Liver (tissue), 9 donors: ENCODE measurements around the gene THSD4. TPM values are rescaled to one million over a fixed set of nuclear protein-coding genes. Genes with fewer than 3 reads are reported as not detected.

Experiments used
- DNase-seq: peaks from one replicate; pipeline ENCODE4 v3.0.0-alpha.2; 2017; ENCODE audit warnings: low spot score
- H3K27ac ChIP-seq, 2 donors: one replicate each; pipeline ENCODE4 v1.7.0; 2013; ENCODE audit warnings: inconsistent platforms in 2 of 2, low read length in 2 of 2, control low read depth in 1 of 2, low read depth in 1 of 2, mild to moderate bottlenecking in 1 of 2
- H3K27me3 ChIP-seq, 4 donors: one replicate each; pipeline versions ENCODE4 v1.6.1 to v1.7.0; 2013; ENCODE audit warnings: low read length in 3 of 4, inconsistent platforms in 1 of 4, mild to moderate bottlenecking in 1 of 4, moderate library complexity in 1 of 4; ENCODE audit not compliant: control insufficient read depth in 4 of 4, insufficient read depth in 4 of 4
- H3K36me3 ChIP-seq, 4 donors: one replicate each; pipeline versions ENCODE4 v1.6.1 to v1.7.0; 2013; ENCODE audit warnings: low read length in 3 of 4, mild to moderate bottlenecking in 3 of 4, low read depth in 1 of 4, moderate library complexity in 1 of 4; ENCODE audit not compliant: control insufficient read depth in 4 of 4, insufficient read depth in 3 of 4
- H3K4me1 ChIP-seq, 4 donors: one replicate each; pipeline versions ENCODE4 v1.6.1 to v1.7.0; 2013; ENCODE audit warnings: low read length in 3 of 4, mild to moderate bottlenecking in 3 of 4, moderate library complexity in 1 of 4; ENCODE audit not compliant: control insufficient read depth in 4 of 4, insufficient read depth in 4 of 4
- H3K4me3 ChIP-seq, 3 donors: one replicate each; pipeline versions ENCODE4 v1.6.1 to v1.7.0; 2013; ENCODE audit warnings: low read length in 3 of 3, control low read depth in 1 of 3, low read depth in 1 of 3, mild to moderate bottlenecking in 1 of 3
- H3K9ac ChIP-seq, 2 donors: one replicate each; pipeline ENCODE4 v1.7.0; 2013; ENCODE audit warnings: low read length in 2 of 2, mild to moderate bottlenecking in 2 of 2, moderate library complexity in 2 of 2, control low read depth in 1 of 2, low read depth in 1 of 2
- H3K9me3 ChIP-seq, 4 donors: one replicate each; pipeline versions ENCODE4 v1.6.1 to v1.7.0; 2013; ENCODE audit warnings: low read length in 3 of 4; ENCODE audit not compliant: control insufficient read depth in 4 of 4
- EGR1 ChIP-seq, 2 donors: IDR thresholded peaks; 2 replicates each; pipeline ENCODE4 v1.6.1; 2016 to 2018; ENCODE audit warnings: antibody characterized with exemption in 2 of 2, low read depth in 2 of 2
- FOXA1 ChIP-seq: IDR thresholded peaks from 2 replicates; pipeline ENCODE4 v1.6.1; 2016; ENCODE audit warnings: antibody characterized with exemption
- FOXA2 ChIP-seq: IDR thresholded peaks from 2 replicates; pipeline ENCODE4 v1.6.1; 2016; ENCODE audit warnings: antibody characterized with exemption
- GABPA ChIP-seq, 2 donors: IDR thresholded peaks in 1 of 2; conservative IDR thresholded peaks in 1 of 2; 2 replicates each; pipeline ENCODE4 v1.6.1; 2016; ENCODE audit warnings: antibody characterized with exemption in 2 of 2, mild to moderate bottlenecking in 1 of 2, moderate library complexity in 1 of 2
- HNF4A ChIP-seq, 2 donors: conservative IDR thresholded peaks; 2 replicates each; pipeline ENCODE4 v1.6.1; 2016; ENCODE audit warnings: antibody characterized with exemption in 2 of 2, mild to moderate bottlenecking in 2 of 2
- HNF4G ChIP-seq: IDR thresholded peaks from 2 replicates; pipeline ENCODE4 v1.6.1; 2016; ENCODE audit warnings: antibody characterized with exemption
- JUND ChIP-seq, 2 donors: IDR thresholded peaks; 2 replicates each; pipeline ENCODE4 v1.6.1; 2016; ENCODE audit warnings: antibody characterized with exemption in 2 of 2
- NR2F2 ChIP-seq: IDR thresholded peaks from 2 replicates; pipeline ENCODE4 v1.6.1; 2016; ENCODE audit warnings: antibody characterized with exemption
- RAD21 ChIP-seq, 2 donors: IDR thresholded peaks; 2 replicates each; pipeline ENCODE4 v1.6.1; 2016; ENCODE audit warnings: antibody characterized with exemption in 2 of 2, mild to moderate bottlenecking in 2 of 2
- RXRA ChIP-seq, 2 donors: IDR thresholded peaks; 2 replicates each; pipeline ENCODE4 v1.6.1; 2017 to 2018; ENCODE audit warnings: antibody characterized with exemption in 2 of 2, mild to moderate bottlenecking in 1 of 2
- SP1 ChIP-seq: IDR thresholded peaks from 2 replicates; pipeline ENCODE4 v1.6.1; 2018; ENCODE audit warnings: antibody characterized with exemption, mild to moderate bottlenecking
- TAF1 ChIP-seq: conservative IDR thresholded peaks from 2 replicates; pipeline ENCODE4 v1.6.1; 2016; ENCODE audit warnings: antibody characterized with exemption, mild to moderate bottlenecking
- YY1 ChIP-seq: IDR thresholded peaks from 2 replicates; pipeline ENCODE4 v1.6.1; 2016; ENCODE audit warnings: antibody characterized with exemption, mild to moderate bottlenecking
- WGBS: extraction: QIAGEN DNeasy Blood & Tissue Kit; methylation state at CpG from one replicate; pipeline ENCODE4 v1.1.7; 2013; 5-methylcytosine and 5-hydroxymethylcytosine counted together
- polyA plus RNA-seq, 2 donors: library from polyadenylated mRNA; stranded (reverse) in 1 of 2; unstranded in 1 of 2; fragments of 200-250 nt in 1 of 2; fragments of >200 nt in 1 of 2; fragmentation: Nextera tagmentation in 1 of 2; extraction: Ambion mirVana in 1 of 2; gene quantifications; one replicate each; pipeline versions ENCODE4 v1.2.1 to v1.2.3, GENCODE V29; 2013 to 2015
- total RNA-seq, 2 donors: library from RNA; depleted of rRNA; stranded (reverse); fragments of >200 nt; gene quantifications; one replicate each; pipeline ENCODE4 v1.2.3, GENCODE V29; 2014
- TF ChIP-seq, protein P1 (sequence below): IDR thresholded peaks from 2 replicates; pipeline ENCODE4 v1.6.1; 2016; ENCODE audit warnings: antibody characterized with exemption
- TF ChIP-seq, protein P2 (sequence below): IDR thresholded peaks from 2 replicates; pipeline ENCODE4 v1.6.1; 2016; ENCODE audit warnings: antibody characterized with exemption
- TF ChIP-seq, protein P3 (sequence below): fragments of 150-350 bp; IDR thresholded peaks from 2 replicates; pipeline ENCODE4 v1.5.1; 2017; ENCODE audit warnings: improper control_type of control experiment, low read depth, low read length; ENCODE audit not compliant: missing input control
- TF ChIP-seq, protein P4 (sequence below): IDR thresholded peaks from 2 replicates; pipeline ENCODE4 v1.6.1; 2016; ENCODE audit warnings: antibody characterized with exemption
- TF ChIP-seq, protein P5 (sequence below): IDR thresholded peaks from 2 replicates; pipeline ENCODE4 v1.6.1; 2016; ENCODE audit warnings: antibody characterized with exemption, mild to moderate bottlenecking
- donor health status: healthy.
- donor health status: healthy.
- donor health status: healthy.
- donor health status: healthy.
- donor health status: healthy.

The THSD4 gene
- total and polyA plus RNA-seq, 4 donors = 0.23 to 11.5 (median 1.9) TPM

DNA sequence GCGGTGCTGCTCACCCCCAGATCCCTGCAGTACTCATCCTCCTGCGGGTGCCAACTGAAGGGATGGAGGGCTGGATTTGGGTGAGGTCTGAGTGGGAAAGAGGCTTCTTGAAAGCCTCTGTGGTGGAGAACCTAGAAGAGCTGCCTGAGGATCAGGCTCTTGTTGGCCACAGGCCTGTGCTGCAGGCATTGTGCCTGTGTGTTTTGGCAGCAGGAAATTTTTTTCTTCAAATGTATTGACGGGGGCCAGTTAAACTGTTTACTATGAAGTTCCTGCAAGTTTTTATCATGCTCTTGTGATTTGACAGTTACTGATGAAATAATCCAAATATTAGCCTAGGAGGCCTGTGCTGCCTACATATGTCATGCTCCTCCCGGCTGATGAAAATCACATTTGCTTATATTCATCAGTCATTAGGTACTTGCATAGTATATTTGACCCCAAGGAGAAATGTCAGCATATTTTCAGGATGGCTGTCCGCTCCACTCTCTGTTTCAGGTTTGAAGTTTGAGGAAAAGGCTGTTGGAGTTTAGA, 103.1 kb downstream of the THSD4 start:
- H3K4me1 ChIP-seq = peaks cover 2 to 14% (median 10%) of the 10 kb centered on the region in 4 donors
- no peaks in the 10 kb centered on the region for H3K9me3 ChIP-seq
- WGBS = 64% methylated on average over 5 of the region's 5 CpGs
- H3K36me3 ChIP-seq = peaks cover 0 to 2% (median 0%) of the 10 kb centered on the region in 4 donors
- TF ChIP-seq SP1 (no peak), EGR1 (IDR thresholded peaks at IDR 0.05; ENCODE audit: low read depth in 2 of 2) (no peak), HNF4A (conservative IDR thresholded peaks at IDR 0.05) (peak in 1 of 2 donors; percentile 21), HNF4G (no peak), JUND (IDR thresholded peaks at IDR 0.05) (no peak), RXRA (IDR thresholded peaks at IDR 0.05) (peak in 1 of 2 donors; percentile 14), YY1 (peak; percentile 14), FOXA2 (no peak), GABPA (IDR thresholded peaks at IDR 0.05 in 1 of 2, conservative IDR thresholded peaks at IDR 0.05 in 1 of 2) (no peak), RAD21 (IDR thresholded peaks at IDR 0.05) (peak in 1 of 2 donors; percentile 11), FOXA1 (no peak), NR2F2 (no peak), TAF1 (no peak)
- TF ChIP-seq, protein P1, sequence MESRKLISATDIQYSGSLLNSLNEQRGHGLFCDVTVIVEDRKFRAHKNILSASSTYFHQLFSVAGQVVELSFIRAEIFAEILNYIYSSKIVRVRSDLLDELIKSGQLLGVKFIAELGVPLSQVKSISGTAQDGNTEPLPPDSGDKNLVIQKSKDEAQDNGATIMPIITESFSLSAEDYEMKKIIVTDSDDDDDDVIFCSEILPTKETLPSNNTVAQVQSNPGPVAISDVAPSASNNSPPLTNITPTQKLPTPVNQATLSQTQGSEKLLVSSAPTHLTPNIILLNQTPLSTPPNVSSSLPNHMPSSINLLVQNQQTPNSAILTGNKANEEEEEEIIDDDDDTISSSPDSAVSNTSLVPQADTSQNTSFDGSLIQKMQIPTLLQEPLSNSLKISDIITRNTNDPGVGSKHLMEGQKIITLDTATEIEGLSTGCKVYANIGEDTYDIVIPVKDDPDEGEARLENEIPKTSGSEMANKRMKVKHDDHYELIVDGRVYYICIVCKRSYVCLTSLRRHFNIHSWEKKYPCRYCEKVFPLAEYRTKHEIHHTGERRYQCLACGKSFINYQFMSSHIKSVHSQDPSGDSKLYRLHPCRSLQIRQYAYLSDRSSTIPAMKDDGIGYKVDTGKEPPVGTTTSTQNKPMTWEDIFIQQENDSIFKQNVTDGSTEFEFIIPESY = no peak
- TF ChIP-seq, protein P2, sequence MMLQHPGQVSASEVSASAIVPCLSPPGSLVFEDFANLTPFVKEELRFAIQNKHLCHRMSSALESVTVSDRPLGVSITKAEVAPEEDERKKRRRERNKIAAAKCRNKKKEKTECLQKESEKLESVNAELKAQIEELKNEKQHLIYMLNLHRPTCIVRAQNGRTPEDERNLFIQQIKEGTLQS = no peak
- TF ChIP-seq, protein P3, sequence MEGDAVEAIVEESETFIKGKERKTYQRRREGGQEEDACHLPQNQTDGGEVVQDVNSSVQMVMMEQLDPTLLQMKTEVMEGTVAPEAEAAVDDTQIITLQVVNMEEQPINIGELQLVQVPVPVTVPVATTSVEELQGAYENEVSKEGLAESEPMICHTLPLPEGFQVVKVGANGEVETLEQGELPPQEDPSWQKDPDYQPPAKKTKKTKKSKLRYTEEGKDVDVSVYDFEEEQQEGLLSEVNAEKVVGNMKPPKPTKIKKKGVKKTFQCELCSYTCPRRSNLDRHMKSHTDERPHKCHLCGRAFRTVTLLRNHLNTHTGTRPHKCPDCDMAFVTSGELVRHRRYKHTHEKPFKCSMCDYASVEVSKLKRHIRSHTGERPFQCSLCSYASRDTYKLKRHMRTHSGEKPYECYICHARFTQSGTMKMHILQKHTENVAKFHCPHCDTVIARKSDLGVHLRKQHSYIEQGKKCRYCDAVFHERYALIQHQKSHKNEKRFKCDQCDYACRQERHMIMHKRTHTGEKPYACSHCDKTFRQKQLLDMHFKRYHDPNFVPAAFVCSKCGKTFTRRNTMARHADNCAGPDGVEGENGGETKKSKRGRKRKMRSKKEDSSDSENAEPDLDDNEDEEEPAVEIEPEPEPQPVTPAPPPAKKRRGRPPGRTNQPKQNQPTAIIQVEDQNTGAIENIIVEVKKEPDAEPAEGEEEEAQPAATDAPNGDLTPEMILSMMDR = no peak
- TF ChIP-seq, protein P4, sequence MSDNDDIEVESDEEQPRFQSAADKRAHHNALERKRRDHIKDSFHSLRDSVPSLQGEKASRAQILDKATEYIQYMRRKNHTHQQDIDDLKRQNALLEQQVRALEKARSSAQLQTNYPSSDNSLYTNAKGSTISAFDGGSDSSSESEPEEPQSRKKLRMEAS = peak; percentile 53
- TF ChIP-seq, protein P5, sequence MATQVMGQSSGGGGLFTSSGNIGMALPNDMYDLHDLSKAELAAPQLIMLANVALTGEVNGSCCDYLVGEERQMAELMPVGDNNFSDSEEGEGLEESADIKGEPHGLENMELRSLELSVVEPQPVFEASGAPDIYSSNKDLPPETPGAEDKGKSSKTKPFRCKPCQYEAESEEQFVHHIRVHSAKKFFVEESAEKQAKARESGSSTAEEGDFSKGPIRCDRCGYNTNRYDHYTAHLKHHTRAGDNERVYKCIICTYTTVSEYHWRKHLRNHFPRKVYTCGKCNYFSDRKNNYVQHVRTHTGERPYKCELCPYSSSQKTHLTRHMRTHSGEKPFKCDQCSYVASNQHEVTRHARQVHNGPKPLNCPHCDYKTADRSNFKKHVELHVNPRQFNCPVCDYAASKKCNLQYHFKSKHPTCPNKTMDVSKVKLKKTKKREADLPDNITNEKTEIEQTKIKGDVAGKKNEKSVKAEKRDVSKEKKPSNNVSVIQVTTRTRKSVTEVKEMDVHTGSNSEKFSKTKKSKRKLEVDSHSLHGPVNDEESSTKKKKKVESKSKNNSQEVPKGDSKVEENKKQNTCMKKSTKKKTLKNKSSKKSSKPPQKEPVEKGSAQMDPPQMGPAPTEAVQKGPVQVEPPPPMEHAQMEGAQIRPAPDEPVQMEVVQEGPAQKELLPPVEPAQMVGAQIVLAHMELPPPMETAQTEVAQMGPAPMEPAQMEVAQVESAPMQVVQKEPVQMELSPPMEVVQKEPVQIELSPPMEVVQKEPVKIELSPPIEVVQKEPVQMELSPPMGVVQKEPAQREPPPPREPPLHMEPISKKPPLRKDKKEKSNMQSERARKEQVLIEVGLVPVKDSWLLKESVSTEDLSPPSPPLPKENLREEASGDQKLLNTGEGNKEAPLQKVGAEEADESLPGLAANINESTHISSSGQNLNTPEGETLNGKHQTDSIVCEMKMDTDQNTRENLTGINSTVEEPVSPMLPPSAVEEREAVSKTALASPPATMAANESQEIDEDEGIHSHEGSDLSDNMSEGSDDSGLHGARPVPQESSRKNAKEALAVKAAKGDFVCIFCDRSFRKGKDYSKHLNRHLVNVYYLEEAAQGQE = no peak
- H3K27ac ChIP-seq = peak overlapping the region in 1 of 2 donors; percentile 17
- no peak overlapping the region for H3K9ac ChIP-seq
- no peaks in the 10 kb centered on the region for H3K27me3 ChIP-seq
- H3K4me3 ChIP-seq = no peak overlapping the region
- DNase-seq = no peak
